Sigmoid colon (tissue), 4 donors: Measurements from ENCODE around the gene FEV.

ENCODE experiments used
- POLR2A ChIP-seq, 2 donors: fragments of 450-650 bp; IDR thresholded peaks; one replicate each; pipeline ENCODE4 v1.6.1; 2016; ENCODE audit warnings: antibody characterized with exemption in 2 of 2, mild to moderate bottlenecking in 2 of 2, moderate library complexity in 2 of 2
- POLR2AphosphoS5 ChIP-seq, 4 donors: sonication (generic); formaldehyde crosslinking; IDR thresholded peaks; one replicate each; pipeline ENCODE4 v1.6.1; 2017; ENCODE audit warnings: antibody characterized with exemption in 4 of 4
- TF ChIP-seq, protein P1 (sequence below), 4 experiments: fragments of 450-650 bp in 3 of 4; fragments of 200-600 bp in 1 of 4; IDR thresholded peaks; one replicate each; pipeline ENCODE4 v1.5.1; 2016 to 2019; ENCODE audit warnings: antibody characterized with exemption in 4 of 4, mild to moderate bottlenecking in 3 of 4, moderate library complexity in 2 of 4

DNA sequence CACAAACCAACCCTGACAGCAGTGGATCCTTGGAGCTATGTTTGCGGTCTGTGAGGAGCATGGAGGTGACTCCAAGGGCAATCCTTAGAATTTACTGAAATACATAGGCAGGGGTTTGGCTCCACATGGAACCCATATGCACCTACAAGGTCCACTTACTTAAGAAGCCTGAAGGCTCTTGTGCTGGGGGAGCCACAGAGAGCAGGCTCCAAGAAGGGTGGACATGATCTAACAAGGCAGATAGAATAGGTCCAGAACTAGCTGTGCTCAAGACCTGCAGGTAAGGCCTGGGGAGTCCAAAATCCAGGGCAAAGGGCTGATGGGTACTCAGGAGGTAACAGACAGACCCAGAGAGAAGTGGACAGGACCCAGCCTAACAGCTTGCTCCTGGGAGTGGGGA lies 26.7 kb downstream of the FEV start:
- TF ChIP-seq, protein P1, sequence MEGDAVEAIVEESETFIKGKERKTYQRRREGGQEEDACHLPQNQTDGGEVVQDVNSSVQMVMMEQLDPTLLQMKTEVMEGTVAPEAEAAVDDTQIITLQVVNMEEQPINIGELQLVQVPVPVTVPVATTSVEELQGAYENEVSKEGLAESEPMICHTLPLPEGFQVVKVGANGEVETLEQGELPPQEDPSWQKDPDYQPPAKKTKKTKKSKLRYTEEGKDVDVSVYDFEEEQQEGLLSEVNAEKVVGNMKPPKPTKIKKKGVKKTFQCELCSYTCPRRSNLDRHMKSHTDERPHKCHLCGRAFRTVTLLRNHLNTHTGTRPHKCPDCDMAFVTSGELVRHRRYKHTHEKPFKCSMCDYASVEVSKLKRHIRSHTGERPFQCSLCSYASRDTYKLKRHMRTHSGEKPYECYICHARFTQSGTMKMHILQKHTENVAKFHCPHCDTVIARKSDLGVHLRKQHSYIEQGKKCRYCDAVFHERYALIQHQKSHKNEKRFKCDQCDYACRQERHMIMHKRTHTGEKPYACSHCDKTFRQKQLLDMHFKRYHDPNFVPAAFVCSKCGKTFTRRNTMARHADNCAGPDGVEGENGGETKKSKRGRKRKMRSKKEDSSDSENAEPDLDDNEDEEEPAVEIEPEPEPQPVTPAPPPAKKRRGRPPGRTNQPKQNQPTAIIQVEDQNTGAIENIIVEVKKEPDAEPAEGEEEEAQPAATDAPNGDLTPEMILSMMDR (IDR thresholded peaks at IDR 0.05), result no peak
- TF ChIP-seq POLR2A (IDR thresholded peaks at IDR 0.05) (no peak), POLR2AphosphoS5 (IDR thresholded peaks at IDR 0.05) (no peak)
